Thyroid gland (tissue), 4 donors: Measurements from ENCODE around the gene ARID3C. TPM values are rescaled to one million over a fixed set of nuclear protein-coding genes. Genes with fewer than 3 reads are reported as not detected.

Source experiments
- DNase-seq, 2 donors: peaks; one replicate each; pipeline ENCODE4 v3.0.0-alpha.2; 2019
- H3K27ac ChIP-seq, 3 donors: fragments of 200-600 bp; sonication (generic); 1 replicate in 2 of 3; 2 replicates in 1 of 3; pipeline ENCODE4 v1.5.1; 2016 to 2019; ENCODE audit warnings: mild to moderate bottlenecking in 1 of 3, moderate library complexity in 1 of 3
- H3K27me3 ChIP-seq: fragments of 200-600 bp; sonication (generic); one replicate; pipeline ENCODE4 v1.5.1; 2019
- H3K36me3 ChIP-seq, 2 donors: fragments of 200-600 bp; sonication (generic); one replicate each; pipeline ENCODE4 v1.5.1; 2016 to 2019
- H3K4me1 ChIP-seq, 2 donors: fragments of 200-600 bp; sonication (generic); one replicate each; pipeline ENCODE4 v1.5.1; 2017 to 2019
- H3K4me3 ChIP-seq, 3 donors: fragments of 200-600 bp; sonication (generic); replicated peaks in 1 of 3; 1 replicate in 2 of 3; 2 replicates in 1 of 3; pipeline ENCODE4 v1.5.1; 2016; ENCODE audit warnings: mild to moderate bottlenecking in 1 of 3
- H3K9me3 ChIP-seq: fragments of 200-600 bp; sonication (generic); one replicate; pipeline ENCODE4 v1.5.1; 2017
- POLR2A ChIP-seq, 2 donors: fragments of 450-650 bp; IDR thresholded peaks; one replicate each; pipeline ENCODE4 v1.6.1; 2017; ENCODE audit warnings: antibody characterized with exemption in 2 of 2, mild to moderate bottlenecking in 2 of 2, moderate library complexity in 1 of 2
- WGBS, 2 donors: methylation state at CpG; one replicate each; pipeline ENCODE4 v1.1.5; 2017; 5-methylcytosine and 5-hydroxymethylcytosine counted together
- intact Hi-C: fragments of 100-400 bp; cut with DNase I; formaldehyde crosslinking; loops from one replicate; pipeline ENCODE4 v1.15.1; 2023
- total RNA-seq, 4 donors: library from RNA; depleted of rRNA; stranded (reverse); fragments of >200 nt; gene quantifications; one replicate each; pipeline ENCODE4 v1.2.3, GENCODE V29; 2016
- TF ChIP-seq, protein P1 (sequence below), 6 experiments: fragments of 200-600 bp in 3 of 6; fragments of 450-650 bp in 3 of 6; sonication (generic) in 3 of 6; IDR thresholded peaks; one replicate each; pipeline ENCODE4 v1.5.1; 2016 to 2019; ENCODE audit warnings: antibody characterized with exemption in 6 of 6, mild to moderate bottlenecking in 2 of 6, inconsistent platforms in 1 of 6, moderate library complexity in 1 of 6

The ARID3C gene
- total RNA-seq, 4 donors from 2014 or later: not detected

DNA sequence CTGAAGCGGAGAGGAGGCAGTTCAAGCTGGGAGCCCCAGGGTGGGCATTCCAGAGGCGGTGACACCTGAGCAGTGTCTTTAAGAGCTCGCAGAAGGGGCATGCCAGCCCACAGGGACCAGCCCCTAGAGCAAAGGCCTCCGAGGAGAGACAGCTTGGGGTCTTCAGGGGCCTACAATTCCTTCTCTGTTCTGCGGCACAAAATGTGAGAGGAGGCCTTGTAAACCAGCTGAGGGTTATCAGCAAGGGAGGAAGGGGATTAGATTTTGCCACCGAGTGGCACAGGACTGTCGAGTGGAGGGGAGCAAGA is 9.2 kb upstream of the ARID3C start:
- intact Hi-C loops: loop anchor here (10.0 kb wide), 1 partner anchor 67 kb away; no protein-coding TSS in a partner anchor
- Histone ChIP-seq H3K4me3 (peak overlapping the region; percentile 18 to 59 (median 23)), H3K27me3 (no peaks in the 10 kb centered on the region), H3K36me3 (no peaks in the 10 kb centered on the region), H3K9me3 (no peaks in the 10 kb centered on the region), H3K4me1 (peaks cover 16 to 18% of the 10 kb centered on the region in 2 donors), H3K27ac (peak overlapping the region; percentile 72 to 87 (median 76))
- no peak for DNase-seq
- WGBS, 2 donors: 22 to 26% methylated on average over 6 to 7 of the region's 7 CpGs
- TF ChIP-seq, protein P1, sequence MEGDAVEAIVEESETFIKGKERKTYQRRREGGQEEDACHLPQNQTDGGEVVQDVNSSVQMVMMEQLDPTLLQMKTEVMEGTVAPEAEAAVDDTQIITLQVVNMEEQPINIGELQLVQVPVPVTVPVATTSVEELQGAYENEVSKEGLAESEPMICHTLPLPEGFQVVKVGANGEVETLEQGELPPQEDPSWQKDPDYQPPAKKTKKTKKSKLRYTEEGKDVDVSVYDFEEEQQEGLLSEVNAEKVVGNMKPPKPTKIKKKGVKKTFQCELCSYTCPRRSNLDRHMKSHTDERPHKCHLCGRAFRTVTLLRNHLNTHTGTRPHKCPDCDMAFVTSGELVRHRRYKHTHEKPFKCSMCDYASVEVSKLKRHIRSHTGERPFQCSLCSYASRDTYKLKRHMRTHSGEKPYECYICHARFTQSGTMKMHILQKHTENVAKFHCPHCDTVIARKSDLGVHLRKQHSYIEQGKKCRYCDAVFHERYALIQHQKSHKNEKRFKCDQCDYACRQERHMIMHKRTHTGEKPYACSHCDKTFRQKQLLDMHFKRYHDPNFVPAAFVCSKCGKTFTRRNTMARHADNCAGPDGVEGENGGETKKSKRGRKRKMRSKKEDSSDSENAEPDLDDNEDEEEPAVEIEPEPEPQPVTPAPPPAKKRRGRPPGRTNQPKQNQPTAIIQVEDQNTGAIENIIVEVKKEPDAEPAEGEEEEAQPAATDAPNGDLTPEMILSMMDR (IDR thresholded peaks at IDR 0.05): no peak
- no peak for TF ChIP-seq POLR2A (IDR thresholded peaks at IDR 0.05)

DNA sequence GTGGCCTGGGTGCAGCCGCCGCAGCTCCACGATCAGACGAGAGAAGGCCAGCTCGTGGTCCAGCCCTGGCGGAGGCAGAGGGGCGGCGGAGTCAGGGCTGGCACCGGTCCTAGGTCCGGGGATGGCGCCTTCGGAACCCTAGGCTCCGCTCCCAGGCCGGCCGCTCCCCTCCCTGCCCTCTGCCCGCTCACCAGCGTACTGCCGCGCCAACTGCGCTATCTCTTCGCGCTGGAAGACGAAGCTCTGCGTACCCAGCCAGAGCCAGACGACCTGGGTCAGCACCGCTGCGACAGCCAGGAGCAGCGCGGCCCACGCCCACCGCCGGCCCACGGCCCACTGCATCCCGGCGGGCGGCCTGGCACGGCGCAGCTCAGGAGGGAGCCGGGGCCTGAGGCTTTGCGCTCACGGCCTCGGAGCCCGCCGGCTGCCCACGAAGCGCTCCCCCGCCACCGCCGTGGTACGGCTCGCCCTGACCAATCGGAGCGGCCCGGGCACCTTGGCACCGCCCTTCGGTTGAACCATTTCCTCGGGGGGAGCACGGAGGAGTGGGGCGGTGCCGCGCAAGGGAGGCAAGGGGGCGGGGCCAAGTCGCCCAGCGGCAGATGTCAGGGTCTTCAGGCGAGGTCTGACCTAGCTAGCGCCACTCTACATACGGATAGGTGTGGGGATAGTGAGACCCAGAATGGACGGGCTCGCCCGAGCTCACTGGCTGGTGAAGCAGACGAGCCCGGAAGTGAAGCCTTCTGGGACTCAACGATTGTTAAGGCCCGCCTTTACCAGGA is 8.7 kb upstream of the ARID3C start, which contains the start of gene SIGMAR1:
Gene SIGMAR1, minus strand, starts transcription at position 432 of the 782 bp plus-strand sequence. Its CDS starts 90 bp downstream, at position 342.
- Histone ChIP-seq H3K36me3 (no peaks in the 10 kb centered on the region), H3K27ac (peak within 1 kb of the TSS; percentile 72 to 87 (median 76)), H3K4me3 (peak within 1 kb of the TSS; percentile 18 to 59 (median 23)), H3K9me3 (no peaks in the 10 kb centered on the region), H3K27me3 (no peaks in the 10 kb centered on the region), H3K4me1 (peaks cover 16 to 18% of the 10 kb centered on the region in 2 donors)
- intact Hi-C loops: loop anchor here (10.0 kb wide), 1 partner anchor 67 kb away; no protein-coding TSS in a partner anchor
- DNase-seq: peak; percentile 93 to 94
- 1% methylated on average over 21 to 32 of the region's 74 CpGs for WGBS, 2 donors
- TF ChIP-seq, protein P1 (IDR thresholded peaks at IDR 0.05): no peak
- TF ChIP-seq POLR2A (IDR thresholded peaks at IDR 0.05): peak; percentile 34 to 88

DNA sequence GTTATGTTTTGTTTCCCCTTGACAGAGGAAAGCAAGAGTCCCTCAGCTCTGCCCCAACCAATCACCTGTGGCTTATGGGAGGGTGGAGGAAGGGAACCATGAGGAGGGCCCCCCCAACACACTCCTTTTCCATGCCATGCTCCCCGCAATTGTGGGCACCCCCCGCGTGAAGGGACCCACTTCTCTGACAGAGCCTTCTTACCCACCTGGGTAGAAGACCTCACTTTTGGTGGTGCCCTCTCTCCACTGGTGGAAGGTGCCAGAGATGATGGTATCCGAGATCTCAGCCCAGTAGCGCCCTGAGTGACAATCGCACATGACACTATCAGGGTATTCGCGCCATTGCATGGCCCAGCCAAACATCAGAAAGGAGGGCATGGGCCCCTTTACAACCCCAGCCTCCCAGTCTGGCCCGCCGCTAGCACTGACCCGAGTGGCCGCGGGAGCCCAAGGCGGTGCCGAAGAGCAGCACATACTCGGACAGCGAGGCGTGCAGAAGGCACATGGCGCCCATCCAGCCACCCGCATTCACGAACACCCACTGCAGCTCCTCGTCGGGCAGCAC is 8.0 kb upstream of the ARID3C start:
- Histone ChIP-seq H3K36me3 (no peaks in the 10 kb centered on the region), H3K27me3 (no peaks in the 10 kb centered on the region), H3K9me3 (no peaks in the 10 kb centered on the region), H3K4me3 (peak overlapping the region; percentile 18 to 59 (median 23)), H3K4me1 (peaks cover 16 to 18% of the 10 kb centered on the region in 2 donors), H3K27ac (peak overlapping the region in 2 of 3 donors; percentile 72 to 87)
- intact Hi-C loops: loop anchor here (10.0 kb wide), 1 partner anchor 68 kb away; no protein-coding TSS in a partner anchor
- TF ChIP-seq, protein P1 (IDR thresholded peaks at IDR 0.05): no peak
- TF ChIP-seq POLR2A (IDR thresholded peaks at IDR 0.05): no peak
- DNase-seq: peak; percentile 49 to 60
- 13 to 21% methylated on average over 3 to 4 of the region's 23 CpGs for WGBS, 2 donors

DNA sequence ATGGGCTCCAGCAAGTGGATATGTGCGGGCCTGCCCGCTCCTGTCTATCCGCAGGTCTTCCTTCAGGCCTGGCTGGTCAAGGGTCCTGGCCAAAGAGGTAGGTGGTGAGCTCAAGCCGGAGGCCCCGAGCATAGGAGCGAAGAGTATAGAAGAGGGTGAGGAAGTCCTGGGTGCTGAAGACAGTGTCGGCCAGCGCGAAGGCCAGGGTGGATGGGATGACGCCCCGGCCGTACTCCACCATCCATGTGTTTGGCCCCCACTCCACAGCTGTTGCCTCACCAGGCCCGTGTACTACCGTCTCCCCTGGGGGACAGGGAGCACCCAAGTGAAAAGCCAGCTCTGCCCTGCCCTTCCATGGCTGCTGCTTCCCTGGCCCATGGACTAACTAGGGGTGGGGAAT is 6.7 kb upstream of the ARID3C start:
- 96% methylated on average over 14 of the region's 14 CpGs for WGBS, 2 donors
- Histone ChIP-seq H3K27me3 (no peaks in the 10 kb centered on the region), H3K4me1 (peaks cover 16 to 18% of the 10 kb centered on the region in 2 donors), H3K4me3 (no peak overlapping the region), H3K27ac (no peak overlapping the region), H3K9me3 (no peaks in the 10 kb centered on the region), H3K36me3 (no peaks in the 10 kb centered on the region)
- no peak for TF ChIP-seq POLR2A (IDR thresholded peaks at IDR 0.05)
- TF ChIP-seq, protein P1 (IDR thresholded peaks at IDR 0.05): no peak
- DNase-seq: no peak
- intact Hi-C loops: loop anchor here (10.0 kb wide), 1 partner anchor 69 kb away; no protein-coding TSS in a partner anchor
